A549 treated with dexamethasone at 1 μM for 4 hours (cell line): Measurements from ENCODE around the gene CAVIN2. TPM values are rescaled to one million over a fixed set of nuclear protein-coding genes. Genes with fewer than 3 reads are reported as not detected.

Experiments
- total RNA-seq: library from RNA; stranded (reverse); fragments of 200-300 nt; extraction: Qiagen RNA extraction; gene quantifications from 5 replicates; pipeline ENCODE4 v1.2.3, GENCODE V29; 2022

Gene CAVIN2
- 52.2 to 76.9 TPM (median 69.5 TPM) in 5 replicates for total RNA-seq

GRCh38 chr2:191846515-191847476 lies at the start of gene CAVIN2:
Gene CAVIN2 (minus strand): TSS chr2:191847088. CDS start chr2:191846925, 163 bp downstream.

Other genes with a start within 250 kb of the CAVIN2 start
- gene NABP1, start 169.0 kb downstream of the CAVIN2 start, total RNA-seq: 10.0 to 16.2 TPM (median 13.7 TPM) in 5 replicates